Activated CD4-positive, alpha-beta T cell treated with anti-CD3 and anti-CD28 coated beads for 36 hours (primary cell): Measurements from ENCODE around the gene TMEM273. TPM values are rescaled to one million over a fixed set of nuclear protein-coding genes. Genes with fewer than 3 reads are reported as not detected.
A peak's percentile ranks its signal among the peaks of the same experiment; 100 is the strongest.

Experiments
- ATAC-seq: fragments of 200-7000 bp; cut with Tn5 transposase; one replicate; pipeline ENCODE4 v1.10.0; 2021; ENCODE audit warnings: mild to moderate bottlenecking, moderate library complexity
- CTCF ChIA-PET: fragments of 350-600 bp; sonication (Branson Sonifier 250); formaldehyde crosslinking; loops from one replicate; lab custom pipeline; 2021; ENCODE audit warnings: antibody characterized with exemption; lab: Charles Lee
- POLR2A ChIA-PET: fragments of 350-600 bp; sonication (Branson Sonifier 250); formaldehyde crosslinking; loops from one replicate; lab custom pipeline; 2021; ENCODE audit warnings: antibody characterized with exemption, inconsistent platforms; lab: Charles Lee
- DNase-seq: peaks from one replicate; pipeline ENCODE4 v3.0.0-alpha.2; 2020
- H3K27ac Mint-ChIP-seq: one replicate; pipeline ENCODE4 v1.8.0; 2021; ENCODE audit warnings: mixed read lengths
- H3K27me3 Mint-ChIP-seq: one replicate; pipeline ENCODE4 v1.8.0; 2021; ENCODE audit warnings: mixed read lengths
- H3K36me3 Mint-ChIP-seq: one replicate; pipeline ENCODE4 v1.8.0; 2021; ENCODE audit warnings: low read depth, mixed read lengths
- H3K4me1 Mint-ChIP-seq: one replicate; pipeline ENCODE4 v1.8.0; 2021; ENCODE audit warnings: mixed read lengths
- H3K4me3 Mint-ChIP-seq: one replicate; pipeline ENCODE4 v1.8.0; 2021; ENCODE audit warnings: mild to moderate bottlenecking, moderate library complexity, mixed read lengths
- H3K9me3 Mint-ChIP-seq: one replicate; pipeline ENCODE4 v1.8.0; 2021; ENCODE audit warnings: low read depth, mixed read lengths
- intact Hi-C, 2 experiments: fragments of 100-400 bp; cut with DNase I in 1 of 2; cut with micrococcal nuclease in 1 of 2; formaldehyde crosslinking; loops; one replicate each; pipeline versions ENCODE4 v1.14.2 to v1.15.1; 2022 to 2024; cut with DNase I, micrococcal nuclease
- total RNA-seq, 2 experiments: library from RNA; stranded (reverse); gene quantifications; one replicate each; pipeline ENCODE4 v1.2.3, GENCODE V29; 2021

Gene TMEM273
- total RNA-seq, 2 experiments from 2014 or later = 26.5 to 28.0 TPM

DNA sequence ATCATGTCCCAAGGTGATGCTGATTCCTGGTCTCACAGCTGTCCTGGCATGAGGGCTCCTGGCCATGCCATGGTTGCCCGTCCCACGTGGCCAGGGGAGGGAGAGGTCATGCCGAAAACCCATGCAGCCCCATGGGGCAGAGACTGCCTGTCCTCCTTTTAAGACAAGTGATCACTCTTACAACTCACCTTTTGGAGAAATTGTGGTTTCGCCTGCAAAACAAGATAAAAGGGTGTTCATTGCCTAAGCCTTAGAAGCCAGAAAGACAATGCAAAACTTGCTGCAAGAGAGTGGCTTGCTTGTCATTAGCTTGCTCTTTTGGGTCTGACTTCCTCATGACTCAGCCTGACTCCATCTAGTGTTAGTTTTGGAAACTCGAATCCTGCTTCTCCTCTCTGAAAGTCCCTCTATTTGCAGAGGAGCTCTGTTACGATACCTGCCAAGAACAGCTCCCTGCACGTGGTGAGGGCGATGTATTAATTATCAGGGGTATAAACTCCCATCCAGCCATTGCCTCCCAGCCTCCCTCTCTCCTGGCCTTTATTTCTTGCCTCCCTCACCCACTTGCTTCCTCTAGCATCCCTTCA lies 26.7 kb downstream of the TMEM273 start:
- H3K27me3 Mint-ChIP-seq = peaks cover 4% of the 10 kb centered on the region
- ChIA-PET POLR2A (no interaction called here), CTCF (interaction anchor here (0.7 to 0.8 kb wide), 3 partner anchors 137 to 556 kb away, joined by 3 read pairs; no protein-coding TSS in a partner anchor)
- H3K27ac Mint-ChIP-seq = no peak overlapping the region
- DNase-seq = no peak
- no peaks in the 10 kb centered on the region for H3K9me3 Mint-ChIP-seq
- ATAC-seq = no peak
- H3K4me1 Mint-ChIP-seq = peaks cover 8% of the 10 kb centered on the region
- H3K4me3 Mint-ChIP-seq = no peak overlapping the region
- intact Hi-C loops = loop anchor here in 1 of 2 experiments (5.0 kb wide), 1 partner anchor 84 kb away; no protein-coding TSS in a partner anchor
- H3K36me3 Mint-ChIP-seq = no peaks in the 10 kb centered on the region

DNA sequence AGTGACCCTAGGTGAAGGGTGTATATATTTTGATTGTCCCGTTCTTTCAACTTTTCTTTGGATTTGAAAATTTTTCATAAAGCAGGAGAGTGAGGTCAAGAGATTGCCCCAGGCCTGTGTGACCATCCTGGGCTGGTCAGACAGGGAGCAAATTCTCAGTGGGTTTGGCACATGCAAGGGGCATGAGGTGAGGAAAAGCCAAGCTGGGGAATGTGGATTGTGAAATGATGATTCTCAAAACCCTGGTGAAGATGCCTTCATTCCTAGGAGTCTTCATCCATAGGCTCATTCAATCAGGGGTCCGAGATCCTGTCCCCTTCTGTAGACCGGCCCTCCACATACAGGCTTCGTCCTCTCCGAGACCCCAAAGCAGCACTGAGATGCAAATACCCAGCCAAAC lies 27.4 kb downstream of the TMEM273 start:
- DNase-seq = no peak
- ChIA-PET CTCF (interaction anchor here (0.7 kb wide), 1 partner anchor 136 kb away, joined by 3 read pairs; no protein-coding TSS in a partner anchor), POLR2A (no interaction called here)
- Mint-ChIP-seq H3K4me3 (no peak overlapping the region), H3K9me3 (no peaks in the 10 kb centered on the region), H3K36me3 (no peaks in the 10 kb centered on the region), H3K27me3 (peaks cover 4% of the 10 kb centered on the region), H3K27ac (no peak overlapping the region), H3K4me1 (peaks cover 6% of the 10 kb centered on the region)
- ATAC-seq = no peak
- intact Hi-C loops = loop anchor here in 1 of 2 experiments (5.0 kb wide), 1 partner anchor 84 kb away; no protein-coding TSS in a partner anchor

DNA sequence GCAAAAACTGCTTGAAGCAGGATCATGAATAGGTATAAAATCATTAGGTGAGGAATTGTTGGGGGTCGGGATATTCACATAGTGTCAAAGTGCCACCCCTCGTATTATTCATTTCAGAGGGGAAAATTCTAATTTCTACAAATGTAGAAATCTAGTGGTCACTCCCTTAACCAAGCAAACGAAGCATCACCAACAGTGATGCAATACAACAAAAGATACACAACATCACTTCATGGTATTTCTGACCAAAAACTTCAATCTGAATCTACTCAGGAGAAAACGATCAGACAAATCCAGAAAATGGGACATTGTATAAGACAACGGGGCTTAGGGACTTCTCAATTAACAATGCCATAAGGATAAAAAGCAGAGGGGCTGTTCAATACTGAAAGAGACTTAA lies 28.1 kb downstream of the TMEM273 start:
- no peaks in the 10 kb centered on the region for H3K9me3 Mint-ChIP-seq
- intact Hi-C loops = loop anchor here in 1 of 2 experiments (5.0 kb wide), 1 partner anchor 83 kb away; no protein-coding TSS in a partner anchor
- H3K4me3 Mint-ChIP-seq = no peak overlapping the region
- DNase-seq (no peak), ATAC-seq (no peak)
- POLR2A ChIA-PET = no interaction called here
- peaks cover 6% of the 10 kb centered on the region for H3K4me1 Mint-ChIP-seq
- CTCF ChIA-PET = interaction anchor here (0.8 kb wide), 1 partner anchor 639 kb away, joined by 3 read pairs; no protein-coding TSS in a partner anchor
- no peak overlapping the region for H3K27ac Mint-ChIP-seq
- no peaks in the 10 kb centered on the region for H3K36me3 Mint-ChIP-seq
- H3K27me3 Mint-ChIP-seq = peaks cover 4% of the 10 kb centered on the region

DNA sequence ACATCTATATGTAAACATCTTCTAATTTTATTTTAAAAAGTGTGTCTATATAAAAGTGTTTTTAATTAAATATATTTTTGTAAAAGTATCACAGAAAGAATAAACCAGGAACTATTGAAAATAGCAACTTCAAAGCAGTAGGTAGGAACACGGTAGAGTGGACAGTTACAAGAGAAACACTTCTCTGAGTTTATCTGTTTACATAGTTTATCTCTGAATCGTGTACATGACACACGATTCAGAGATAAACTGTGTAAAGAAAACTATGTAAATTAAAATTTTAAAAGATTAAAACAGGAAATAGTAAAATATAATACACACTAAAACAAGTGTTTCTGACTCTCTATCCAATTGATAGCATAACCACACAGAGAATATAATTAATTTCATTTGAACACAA lies 29.3 kb downstream of the TMEM273 start:
- H3K9me3 Mint-ChIP-seq = no peaks in the 10 kb centered on the region
- POLR2A ChIA-PET = no interaction called here

DNA sequence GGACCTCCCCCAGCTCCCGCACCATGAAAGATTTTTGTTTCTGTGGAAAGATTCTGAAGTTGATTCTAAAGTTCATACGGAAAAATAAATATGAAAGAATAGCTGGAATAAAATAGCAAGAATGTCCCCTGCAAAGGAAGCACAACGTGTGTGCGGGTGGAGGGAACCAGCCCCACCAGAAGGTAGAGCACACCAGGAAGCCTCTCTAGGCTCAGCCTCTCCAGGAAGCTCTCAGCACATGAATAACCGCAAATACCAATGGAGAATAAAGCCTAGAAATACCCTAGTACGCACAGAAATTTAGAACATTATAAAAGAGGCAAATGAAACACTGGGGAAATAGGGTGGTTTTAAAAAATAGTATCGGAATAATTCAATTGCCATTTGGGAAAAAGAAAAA lies 29.8 kb downstream of the TMEM273 start:
- no peak overlapping the region for H3K27ac Mint-ChIP-seq
- H3K27me3 Mint-ChIP-seq = peaks cover 4% of the 10 kb centered on the region
- H3K9me3 Mint-ChIP-seq = no peaks in the 10 kb centered on the region
- no peaks in the 10 kb centered on the region for H3K36me3 Mint-ChIP-seq
- no peaks in the 10 kb centered on the region for H3K4me1 Mint-ChIP-seq
- no peak overlapping the region for H3K4me3 Mint-ChIP-seq
- intact Hi-C loops = no loop called here
- ChIA-PET CTCF (interaction anchor here (0.7 kb wide), 1 partner anchor 625 kb away, joined by 3 read pairs; no protein-coding TSS in a partner anchor), POLR2A (no interaction called here)
- ATAC-seq (no peak), DNase-seq (no peak)

More for the DNA sequence above, 29.3 kb downstream of the TMEM273 start:
- H3K36me3 Mint-ChIP-seq = no peaks in the 10 kb centered on the region
- CTCF ChIA-PET = no interaction called here
- no peaks in the 10 kb centered on the region for H3K4me1 Mint-ChIP-seq
- no peak overlapping the region for H3K27ac Mint-ChIP-seq
- DNase-seq (no peak), ATAC-seq (no peak)
- H3K4me3 Mint-ChIP-seq = no peak overlapping the region
- peaks cover 4% of the 10 kb centered on the region for H3K27me3 Mint-ChIP-seq
- intact Hi-C loops = no loop called here

DNA sequence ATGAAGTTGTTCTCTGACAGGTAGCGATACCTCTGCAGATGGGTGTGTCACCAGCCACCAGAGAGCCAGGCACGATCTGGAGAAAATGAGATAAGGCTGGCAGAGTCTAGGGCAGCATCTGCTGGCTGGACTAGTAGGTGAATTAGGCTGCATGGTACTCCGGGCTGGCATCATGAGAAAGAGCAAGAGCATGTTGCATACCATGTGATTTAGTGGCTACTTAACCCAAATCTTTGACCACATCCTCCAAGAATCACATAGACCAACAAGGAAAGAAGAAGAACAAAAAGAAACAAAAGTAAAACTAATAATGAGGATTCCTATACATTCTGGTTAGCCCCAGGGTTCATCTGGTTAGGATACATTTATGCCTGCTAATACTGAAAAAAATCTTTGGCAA lies 31.0 kb downstream of the TMEM273 start:
- Mint-ChIP-seq H3K4me1 (no peaks in the 10 kb centered on the region), H3K27ac (no peak overlapping the region), H3K4me3 (no peak overlapping the region), H3K9me3 (no peaks in the 10 kb centered on the region), H3K27me3 (peaks cover 4% of the 10 kb centered on the region), H3K36me3 (no peaks in the 10 kb centered on the region)
- DNase-seq (no peak), ATAC-seq (no peak)
- CTCF ChIA-PET = no interaction called here
- intact Hi-C loops = no loop called here
- POLR2A ChIA-PET = no interaction called here

DNA sequence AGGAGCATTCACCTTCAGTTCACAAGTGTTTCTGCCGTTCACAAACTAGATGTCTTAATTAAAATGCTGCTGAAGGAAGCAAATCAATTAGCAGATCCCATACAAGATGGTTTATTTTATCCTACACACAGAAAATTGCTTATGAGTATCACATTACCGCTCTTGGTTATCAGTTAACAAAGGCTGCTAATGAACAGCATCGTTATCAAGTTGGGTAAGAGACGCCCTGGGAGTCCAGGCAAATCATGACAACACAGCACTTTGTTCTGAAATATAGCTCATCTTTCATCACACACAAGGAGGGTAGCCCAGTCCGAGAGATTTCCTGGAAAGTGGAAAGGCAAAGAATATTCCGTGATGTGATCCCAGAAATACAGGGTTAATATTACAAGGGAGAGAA lies 33.5 kb downstream of the TMEM273 start:
- DNase-seq (no peak), ATAC-seq (no peak)
- H3K36me3 Mint-ChIP-seq = no peaks in the 10 kb centered on the region
- peaks cover 8% of the 10 kb centered on the region for H3K27me3 Mint-ChIP-seq
- ChIA-PET CTCF (no interaction called here), POLR2A (no interaction called here)
- no peak overlapping the region for H3K27ac Mint-ChIP-seq
- H3K9me3 Mint-ChIP-seq = no peaks in the 10 kb centered on the region
- no peak overlapping the region for H3K4me3 Mint-ChIP-seq
- intact Hi-C loops = no loop called here
- H3K4me1 Mint-ChIP-seq = no peaks in the 10 kb centered on the region

DNA sequence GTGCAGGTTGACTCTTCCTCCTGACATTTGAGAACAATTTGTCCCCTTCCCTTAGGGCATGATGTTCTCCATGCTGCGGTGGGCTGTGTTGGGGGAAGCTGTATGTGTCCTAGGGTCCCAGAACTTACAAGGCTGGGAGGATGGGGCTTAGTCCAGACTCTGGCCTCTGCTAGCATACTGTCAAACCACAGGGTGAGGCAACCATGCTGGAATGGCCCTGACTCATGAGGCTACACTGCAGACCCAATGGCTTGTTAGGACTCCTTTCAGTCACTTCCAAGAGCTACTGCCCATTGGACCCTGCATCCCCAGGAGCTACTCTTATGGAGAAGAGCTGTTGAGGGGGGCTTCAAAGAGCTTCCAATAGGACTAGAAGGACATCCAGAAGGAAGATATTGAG lies 34.2 kb downstream of the TMEM273 start:
- POLR2A ChIA-PET = interaction anchor here (0.6 kb wide), 1 partner anchor 30 kb away, joined by 3 read pairs; no protein-coding TSS in a partner anchor
- no peak for DNase-seq
- ATAC-seq = no peak
- H3K4me1 Mint-ChIP-seq = no peaks in the 10 kb centered on the region
- intact Hi-C loops = no loop called here
- H3K4me3 Mint-ChIP-seq = no peak overlapping the region
- CTCF ChIA-PET = no interaction called here
- no peak overlapping the region for H3K27ac Mint-ChIP-seq
- peaks cover 8% of the 10 kb centered on the region for H3K27me3 Mint-ChIP-seq
- no peaks in the 10 kb centered on the region for H3K36me3 Mint-ChIP-seq
- H3K9me3 Mint-ChIP-seq = no peaks in the 10 kb centered on the region

DNA sequence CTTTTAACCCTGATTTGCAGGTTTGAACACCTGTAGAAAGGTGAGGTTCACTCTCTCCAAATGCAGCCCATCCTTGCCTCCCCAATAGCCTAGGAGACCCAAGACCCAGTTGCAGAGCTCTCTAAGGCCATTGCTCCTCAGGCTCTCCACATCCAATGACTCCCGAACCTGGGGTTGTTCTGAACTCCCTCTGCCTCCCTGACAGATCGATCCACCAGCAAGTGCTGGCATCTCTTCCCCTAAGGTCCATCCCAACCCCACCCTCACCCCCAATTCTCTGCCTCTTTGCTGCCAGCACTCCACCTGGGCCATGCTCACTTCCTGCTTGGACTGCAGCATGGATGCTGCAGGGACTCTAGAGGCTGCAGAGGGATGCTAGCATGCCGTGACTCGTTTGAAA lies 35.1 kb downstream of the TMEM273 start:
- intact Hi-C loops = no loop called here

DNA sequence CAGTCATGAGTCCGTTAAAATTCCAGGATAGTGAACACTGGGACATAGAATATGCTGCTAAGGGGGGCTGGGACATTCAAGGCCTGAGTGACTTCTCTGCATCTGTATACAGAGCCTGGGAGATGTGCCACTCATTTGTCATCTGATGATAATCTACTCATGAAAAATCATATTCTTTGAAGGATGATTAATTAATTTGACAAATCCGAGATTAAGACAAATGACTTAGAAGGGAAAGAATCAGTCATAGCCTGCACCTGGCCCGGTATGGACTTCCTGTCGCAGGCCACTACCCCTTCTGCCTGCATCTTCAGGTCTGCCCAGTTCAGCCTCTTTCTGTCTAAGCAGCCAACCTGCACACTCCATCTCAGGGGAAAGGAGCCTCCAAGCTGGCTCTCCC lies 35.5 kb downstream of the TMEM273 start:
- peaks cover 10% of the 10 kb centered on the region for H3K27me3 Mint-ChIP-seq
- H3K36me3 Mint-ChIP-seq = no peaks in the 10 kb centered on the region
- no peak for DNase-seq
- H3K27ac Mint-ChIP-seq = no peak overlapping the region
- no peak overlapping the region for H3K4me3 Mint-ChIP-seq
- H3K9me3 Mint-ChIP-seq = peaks cover 7% of the 10 kb centered on the region
- intact Hi-C loops = no loop called here
- no peaks in the 10 kb centered on the region for H3K4me1 Mint-ChIP-seq
- ChIA-PET POLR2A (no interaction called here), CTCF (interaction anchor here (0.6 kb wide), 1 partner anchor 282 kb away, joined by 3 read pairs; no protein-coding TSS in a partner anchor)
- ATAC-seq = peak; percentile 39

More for the DNA sequence above, 35.1 kb downstream of the TMEM273 start:
- Mint-ChIP-seq H3K4me3 (no peak overlapping the region), H3K36me3 (no peaks in the 10 kb centered on the region), H3K27ac (no peak overlapping the region), H3K4me1 (no peaks in the 10 kb centered on the region), H3K9me3 (peaks cover 5% of the 10 kb centered on the region), H3K27me3 (peaks cover 11% of the 10 kb centered on the region)
- ChIA-PET POLR2A (no interaction called here), CTCF (interaction anchor here (0.6 kb wide), 1 partner anchor 283 kb away, joined by 3 read pairs; no protein-coding TSS in a partner anchor)
- no peak for DNase-seq
- no peak for ATAC-seq

DNA sequence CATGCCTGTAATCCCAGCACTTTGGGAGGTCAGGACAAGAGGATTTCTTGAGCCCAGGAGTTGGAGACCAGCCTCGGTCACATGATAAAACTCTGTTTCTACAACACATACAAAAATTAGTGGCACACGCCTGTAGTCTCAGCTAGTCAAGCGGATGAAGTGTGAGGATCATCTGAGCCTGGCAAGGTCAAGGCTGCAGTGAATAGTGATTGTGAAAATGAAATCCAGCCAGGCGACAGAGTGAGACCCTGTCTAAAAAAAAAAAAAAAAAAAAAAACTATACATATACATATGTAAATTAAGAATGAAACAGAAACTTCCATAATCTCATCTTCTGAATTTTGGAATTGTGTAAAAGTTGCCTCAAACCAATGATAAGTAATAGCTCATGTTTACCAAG lies 36.2 kb downstream of the TMEM273 start:
- Mint-ChIP-seq H3K27ac (no peak overlapping the region), H3K36me3 (no peaks in the 10 kb centered on the region), H3K27me3 (peaks cover 9% of the 10 kb centered on the region), H3K4me1 (no peaks in the 10 kb centered on the region), H3K4me3 (no peak overlapping the region), H3K9me3 (peaks cover 11% of the 10 kb centered on the region)
- DNase-seq (no peak), ATAC-seq (no peak)
- ChIA-PET POLR2A (no interaction called here), CTCF (no interaction called here)
- intact Hi-C loops = no loop called here

DNA sequence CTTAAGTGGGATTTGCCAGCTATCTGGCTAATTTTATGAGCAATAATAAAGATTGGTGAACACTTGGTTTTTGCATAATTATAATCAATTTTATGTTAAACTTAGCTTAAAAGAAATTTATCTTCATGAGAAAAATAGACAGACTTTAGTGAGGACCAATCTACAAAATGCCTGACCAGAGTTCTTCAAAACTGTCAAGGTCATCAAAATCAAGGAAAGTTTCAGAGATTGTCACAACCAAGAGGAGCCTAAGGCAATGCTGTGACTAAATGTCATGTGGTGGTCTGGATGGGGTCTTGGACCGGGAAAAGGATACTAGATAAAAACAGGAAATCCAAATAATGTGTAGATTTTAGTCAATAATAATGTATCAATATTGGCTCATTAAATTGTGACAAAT lies 36.7 kb downstream of the TMEM273 start:
- Mint-ChIP-seq H3K27ac (no peak overlapping the region), H3K9me3 (peaks cover 11% of the 10 kb centered on the region), H3K36me3 (no peaks in the 10 kb centered on the region), H3K4me3 (no peak overlapping the region), H3K4me1 (no peaks in the 10 kb centered on the region), H3K27me3 (peaks cover 7% of the 10 kb centered on the region)
- intact Hi-C loops = no loop called here
- ATAC-seq = no peak
- no peak for DNase-seq
- ChIA-PET POLR2A (no interaction called here), CTCF (interaction anchor here (0.6 kb wide), 1 partner anchor 9 kb away, joined by 3 read pairs; no protein-coding TSS in a partner anchor)
